SK-N-SH (cell line): ENCODE results near the gene AMHR2.

Source experiments
- ELF1 ChIP-seq: IDR thresholded peaks from 2 replicates; pipeline ENCODE4 v1.4.0; 2012
- EZH2phosphoT487 ChIP-seq: fragments of 200-600 bp; sonication (generic); IDR thresholded peaks from 2 replicates; pipeline ENCODE4 v1.6.1; 2017; ENCODE audit warnings: low read depth, mixed run types, mild to moderate bottlenecking, antibody characterized with exemption, moderate library complexity, borderline replicate concordance
- FOSL2 ChIP-seq: IDR thresholded peaks from 2 replicates; pipeline ENCODE4 v1.4.0; 2012; ENCODE audit warnings: low read depth, mild to moderate bottlenecking, moderate library complexity, borderline replicate concordance
- GABPA ChIP-seq: IDR thresholded peaks from 2 replicates; pipeline ENCODE4 v1.4.0; 2012; ENCODE audit warnings: low read depth, mild to moderate bottlenecking
- NRF1 ChIP-seq: IDR thresholded peaks from 2 replicates; pipeline ENCODE4 v1.6.1; 2012; ENCODE audit warnings: low read depth, mild to moderate bottlenecking, low read length
- POLR2AphosphoS5 ChIP-seq: IDR thresholded peaks from 2 replicates; pipeline ENCODE4 v1.6.1; 2012; ENCODE audit warnings: low read depth, low read length
- RAD21 ChIP-seq: IDR thresholded peaks from 2 replicates; pipeline ENCODE4 v1.6.1; 2012; ENCODE audit warnings: mild to moderate bottlenecking, low read length
- SMC3 ChIP-seq: IDR thresholded peaks from 2 replicates; pipeline ENCODE4 v1.6.1; 2012; ENCODE audit warnings: low read depth, low read length, improper control_type of control experiment
- TAF1 ChIP-seq: IDR thresholded peaks from 2 replicates; pipeline ENCODE4 v1.6.1; 2012; ENCODE audit warnings: low read depth, mild to moderate bottlenecking, low read length, moderate library complexity, borderline replicate concordance
- TEAD4 ChIP-seq: IDR thresholded peaks from 2 replicates; pipeline ENCODE4 v1.4.0; 2012; ENCODE audit warnings: mild to moderate bottlenecking, borderline replicate concordance; ENCODE audit not compliant: insufficient read depth
- TF ChIP-seq, protein P1 (sequence below): fragments of 200-600 bp; sonication (generic); IDR thresholded peaks from 2 replicates; pipeline ENCODE4 v1.6.1; 2017; ENCODE audit warnings: antibody characterized with exemption, mild to moderate bottlenecking, moderate library complexity
- TF ChIP-seq, protein P2 (sequence below): IDR thresholded peaks from 2 replicates; pipeline ENCODE4 v1.4.0; 2012; ENCODE audit warnings: low read depth
- TF ChIP-seq, protein P3 (sequence below): fragments of 150-350 bp; IDR thresholded peaks from 2 replicates; pipeline ENCODE4 v1.6.1; 2017; ENCODE audit warnings: antibody characterized with exemption, low read length, low read depth, borderline replicate concordance
- TF ChIP-seq, protein P4 (sequence below): IDR thresholded peaks from 2 replicates; pipeline ENCODE4 v1.6.1; 2012; ENCODE audit warnings: mild to moderate bottlenecking, low read depth, low read length, moderate library complexity

DNA sequence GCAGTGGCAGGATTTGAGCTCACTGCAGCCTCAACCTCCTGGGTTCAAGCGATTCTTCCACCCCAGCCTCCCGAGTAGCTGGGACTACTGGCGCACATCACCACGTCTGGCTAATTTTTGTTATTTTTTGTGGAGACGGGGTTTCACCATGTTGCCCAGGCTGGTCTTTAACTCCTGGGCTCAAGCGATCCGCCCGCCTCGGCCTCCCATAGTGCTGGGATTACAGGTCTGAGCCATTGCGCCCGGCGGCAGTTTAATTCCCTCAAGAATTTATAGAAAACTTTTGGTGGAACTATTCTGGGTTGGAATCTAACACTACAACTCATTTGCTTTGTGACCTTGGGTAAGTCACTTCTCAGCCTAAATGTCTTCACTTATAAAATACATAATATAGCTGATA, 45.4 kb upstream of the AMHR2 start:
- TF ChIP-seq NRF1, result no peak
- TF ChIP-seq, protein P1, sequence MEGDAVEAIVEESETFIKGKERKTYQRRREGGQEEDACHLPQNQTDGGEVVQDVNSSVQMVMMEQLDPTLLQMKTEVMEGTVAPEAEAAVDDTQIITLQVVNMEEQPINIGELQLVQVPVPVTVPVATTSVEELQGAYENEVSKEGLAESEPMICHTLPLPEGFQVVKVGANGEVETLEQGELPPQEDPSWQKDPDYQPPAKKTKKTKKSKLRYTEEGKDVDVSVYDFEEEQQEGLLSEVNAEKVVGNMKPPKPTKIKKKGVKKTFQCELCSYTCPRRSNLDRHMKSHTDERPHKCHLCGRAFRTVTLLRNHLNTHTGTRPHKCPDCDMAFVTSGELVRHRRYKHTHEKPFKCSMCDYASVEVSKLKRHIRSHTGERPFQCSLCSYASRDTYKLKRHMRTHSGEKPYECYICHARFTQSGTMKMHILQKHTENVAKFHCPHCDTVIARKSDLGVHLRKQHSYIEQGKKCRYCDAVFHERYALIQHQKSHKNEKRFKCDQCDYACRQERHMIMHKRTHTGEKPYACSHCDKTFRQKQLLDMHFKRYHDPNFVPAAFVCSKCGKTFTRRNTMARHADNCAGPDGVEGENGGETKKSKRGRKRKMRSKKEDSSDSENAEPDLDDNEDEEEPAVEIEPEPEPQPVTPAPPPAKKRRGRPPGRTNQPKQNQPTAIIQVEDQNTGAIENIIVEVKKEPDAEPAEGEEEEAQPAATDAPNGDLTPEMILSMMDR, result no peak
- no peak for TF ChIP-seq POLR2AphosphoS5
- TF ChIP-seq, protein P2, sequence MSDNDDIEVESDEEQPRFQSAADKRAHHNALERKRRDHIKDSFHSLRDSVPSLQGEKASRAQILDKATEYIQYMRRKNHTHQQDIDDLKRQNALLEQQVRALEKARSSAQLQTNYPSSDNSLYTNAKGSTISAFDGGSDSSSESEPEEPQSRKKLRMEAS, result no peak
- TF ChIP-seq, protein P3, sequence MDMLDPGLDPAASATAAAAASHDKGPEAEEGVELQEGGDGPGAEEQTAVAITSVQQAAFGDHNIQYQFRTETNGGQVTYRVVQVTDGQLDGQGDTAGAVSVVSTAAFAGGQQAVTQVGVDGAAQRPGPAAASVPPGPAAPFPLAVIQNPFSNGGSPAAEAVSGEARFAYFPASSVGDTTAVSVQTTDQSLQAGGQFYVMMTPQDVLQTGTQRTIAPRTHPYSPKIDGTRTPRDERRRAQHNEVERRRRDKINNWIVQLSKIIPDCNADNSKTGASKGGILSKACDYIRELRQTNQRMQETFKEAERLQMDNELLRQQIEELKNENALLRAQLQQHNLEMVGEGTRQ, result no peak
- TF ChIP-seq TEAD4, result no peak
- TF ChIP-seq, protein P4, sequence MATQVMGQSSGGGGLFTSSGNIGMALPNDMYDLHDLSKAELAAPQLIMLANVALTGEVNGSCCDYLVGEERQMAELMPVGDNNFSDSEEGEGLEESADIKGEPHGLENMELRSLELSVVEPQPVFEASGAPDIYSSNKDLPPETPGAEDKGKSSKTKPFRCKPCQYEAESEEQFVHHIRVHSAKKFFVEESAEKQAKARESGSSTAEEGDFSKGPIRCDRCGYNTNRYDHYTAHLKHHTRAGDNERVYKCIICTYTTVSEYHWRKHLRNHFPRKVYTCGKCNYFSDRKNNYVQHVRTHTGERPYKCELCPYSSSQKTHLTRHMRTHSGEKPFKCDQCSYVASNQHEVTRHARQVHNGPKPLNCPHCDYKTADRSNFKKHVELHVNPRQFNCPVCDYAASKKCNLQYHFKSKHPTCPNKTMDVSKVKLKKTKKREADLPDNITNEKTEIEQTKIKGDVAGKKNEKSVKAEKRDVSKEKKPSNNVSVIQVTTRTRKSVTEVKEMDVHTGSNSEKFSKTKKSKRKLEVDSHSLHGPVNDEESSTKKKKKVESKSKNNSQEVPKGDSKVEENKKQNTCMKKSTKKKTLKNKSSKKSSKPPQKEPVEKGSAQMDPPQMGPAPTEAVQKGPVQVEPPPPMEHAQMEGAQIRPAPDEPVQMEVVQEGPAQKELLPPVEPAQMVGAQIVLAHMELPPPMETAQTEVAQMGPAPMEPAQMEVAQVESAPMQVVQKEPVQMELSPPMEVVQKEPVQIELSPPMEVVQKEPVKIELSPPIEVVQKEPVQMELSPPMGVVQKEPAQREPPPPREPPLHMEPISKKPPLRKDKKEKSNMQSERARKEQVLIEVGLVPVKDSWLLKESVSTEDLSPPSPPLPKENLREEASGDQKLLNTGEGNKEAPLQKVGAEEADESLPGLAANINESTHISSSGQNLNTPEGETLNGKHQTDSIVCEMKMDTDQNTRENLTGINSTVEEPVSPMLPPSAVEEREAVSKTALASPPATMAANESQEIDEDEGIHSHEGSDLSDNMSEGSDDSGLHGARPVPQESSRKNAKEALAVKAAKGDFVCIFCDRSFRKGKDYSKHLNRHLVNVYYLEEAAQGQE, result no peak
- no peak for TF ChIP-seq FOSL2
- no peak for TF ChIP-seq ELF1
- no peak for TF ChIP-seq RAD21
- TF ChIP-seq EZH2phosphoT487, result no peak
- no peak for TF ChIP-seq TAF1
- TF ChIP-seq SMC3, result no peak
- no peak for TF ChIP-seq GABPA
